ENCODE results near the gene STARD13.

The STARD13 gene

DNA sequence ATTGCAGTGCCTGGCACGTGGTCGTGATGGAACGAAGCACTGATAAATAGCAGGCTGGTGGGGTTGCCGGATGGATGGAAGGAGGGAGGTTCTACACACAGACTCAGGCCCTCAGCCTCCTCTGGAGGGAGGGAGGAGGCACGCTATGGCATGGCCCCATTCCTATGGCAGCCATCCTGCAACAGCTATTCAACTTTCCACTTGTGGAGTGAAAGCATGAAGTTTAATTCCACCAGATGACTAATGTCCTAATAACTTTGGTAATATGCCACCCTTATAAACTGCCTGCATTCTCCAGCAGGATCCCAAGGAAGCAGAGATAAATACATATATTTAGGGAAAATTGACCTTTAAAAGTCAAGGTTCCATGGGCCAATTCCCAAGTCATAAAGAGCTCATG, 176.9 kb downstream of the STARD13 start:
- no peak for TF ChIP-seq CEBPB (IDR thresholded peaks at IDR 0.05)
- no peak for TF ChIP-seq RAD21 (IDR thresholded peaks at IDR 0.05; ENCODE audit: low read depth)
- TF ChIP-seq TAF1 (IDR thresholded peaks at IDR 0.05; ENCODE audit: low read depth) = no peak
- no peak for TF ChIP-seq FOXM1 (IDR thresholded peaks at IDR 0.05; ENCODE audit: borderline replicate concordance, low read depth)
- TF ChIP-seq TCF12 (IDR thresholded peaks at IDR 0.05; ENCODE audit: low read depth) = no peak
- TF ChIP-seq EGR1 (IDR thresholded peaks at IDR 0.05) = no peak
- TF ChIP-seq NFIC (IDR thresholded peaks at IDR 0.05) = no peak
- no peak for TF ChIP-seq EP300 (IDR thresholded peaks at IDR 0.05; ENCODE audit: borderline replicate concordance)
- TF ChIP-seq ZBTB7A (IDR thresholded peaks at IDR 0.05; ENCODE audit: low read depth) = no peak
- no peak for TF ChIP-seq CREB1 (IDR thresholded peaks at IDR 0.05; ENCODE audit: low read depth)
- no peak for TF ChIP-seq MAX (IDR thresholded peaks at IDR 0.05)
- TF ChIP-seq, protein P1, sequence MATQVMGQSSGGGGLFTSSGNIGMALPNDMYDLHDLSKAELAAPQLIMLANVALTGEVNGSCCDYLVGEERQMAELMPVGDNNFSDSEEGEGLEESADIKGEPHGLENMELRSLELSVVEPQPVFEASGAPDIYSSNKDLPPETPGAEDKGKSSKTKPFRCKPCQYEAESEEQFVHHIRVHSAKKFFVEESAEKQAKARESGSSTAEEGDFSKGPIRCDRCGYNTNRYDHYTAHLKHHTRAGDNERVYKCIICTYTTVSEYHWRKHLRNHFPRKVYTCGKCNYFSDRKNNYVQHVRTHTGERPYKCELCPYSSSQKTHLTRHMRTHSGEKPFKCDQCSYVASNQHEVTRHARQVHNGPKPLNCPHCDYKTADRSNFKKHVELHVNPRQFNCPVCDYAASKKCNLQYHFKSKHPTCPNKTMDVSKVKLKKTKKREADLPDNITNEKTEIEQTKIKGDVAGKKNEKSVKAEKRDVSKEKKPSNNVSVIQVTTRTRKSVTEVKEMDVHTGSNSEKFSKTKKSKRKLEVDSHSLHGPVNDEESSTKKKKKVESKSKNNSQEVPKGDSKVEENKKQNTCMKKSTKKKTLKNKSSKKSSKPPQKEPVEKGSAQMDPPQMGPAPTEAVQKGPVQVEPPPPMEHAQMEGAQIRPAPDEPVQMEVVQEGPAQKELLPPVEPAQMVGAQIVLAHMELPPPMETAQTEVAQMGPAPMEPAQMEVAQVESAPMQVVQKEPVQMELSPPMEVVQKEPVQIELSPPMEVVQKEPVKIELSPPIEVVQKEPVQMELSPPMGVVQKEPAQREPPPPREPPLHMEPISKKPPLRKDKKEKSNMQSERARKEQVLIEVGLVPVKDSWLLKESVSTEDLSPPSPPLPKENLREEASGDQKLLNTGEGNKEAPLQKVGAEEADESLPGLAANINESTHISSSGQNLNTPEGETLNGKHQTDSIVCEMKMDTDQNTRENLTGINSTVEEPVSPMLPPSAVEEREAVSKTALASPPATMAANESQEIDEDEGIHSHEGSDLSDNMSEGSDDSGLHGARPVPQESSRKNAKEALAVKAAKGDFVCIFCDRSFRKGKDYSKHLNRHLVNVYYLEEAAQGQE (IDR thresholded peaks at IDR 0.05; ENCODE audit: low read depth) = no peak
- TF ChIP-seq TEAD4 (IDR thresholded peaks at IDR 0.05) = no peak
- TF ChIP-seq YY1 (IDR thresholded peaks at IDR 0.05; ENCODE audit: low read depth) = no peak
- TF ChIP-seq, protein P2, sequence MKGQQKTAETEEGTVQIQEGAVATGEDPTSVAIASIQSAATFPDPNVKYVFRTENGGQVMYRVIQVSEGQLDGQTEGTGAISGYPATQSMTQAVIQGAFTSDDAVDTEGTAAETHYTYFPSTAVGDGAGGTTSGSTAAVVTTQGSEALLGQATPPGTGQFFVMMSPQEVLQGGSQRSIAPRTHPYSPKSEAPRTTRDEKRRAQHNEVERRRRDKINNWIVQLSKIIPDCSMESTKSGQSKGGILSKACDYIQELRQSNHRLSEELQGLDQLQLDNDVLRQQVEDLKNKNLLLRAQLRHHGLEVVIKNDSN (IDR thresholded peaks at IDR 0.05) = no peak

GRCh38 chr13:33107361-33107760, 178.2 kb downstream of the STARD13 start:
- no peak for TF ChIP-seq TAF1 (IDR thresholded peaks at IDR 0.05; ENCODE audit: low read depth)

DNA sequence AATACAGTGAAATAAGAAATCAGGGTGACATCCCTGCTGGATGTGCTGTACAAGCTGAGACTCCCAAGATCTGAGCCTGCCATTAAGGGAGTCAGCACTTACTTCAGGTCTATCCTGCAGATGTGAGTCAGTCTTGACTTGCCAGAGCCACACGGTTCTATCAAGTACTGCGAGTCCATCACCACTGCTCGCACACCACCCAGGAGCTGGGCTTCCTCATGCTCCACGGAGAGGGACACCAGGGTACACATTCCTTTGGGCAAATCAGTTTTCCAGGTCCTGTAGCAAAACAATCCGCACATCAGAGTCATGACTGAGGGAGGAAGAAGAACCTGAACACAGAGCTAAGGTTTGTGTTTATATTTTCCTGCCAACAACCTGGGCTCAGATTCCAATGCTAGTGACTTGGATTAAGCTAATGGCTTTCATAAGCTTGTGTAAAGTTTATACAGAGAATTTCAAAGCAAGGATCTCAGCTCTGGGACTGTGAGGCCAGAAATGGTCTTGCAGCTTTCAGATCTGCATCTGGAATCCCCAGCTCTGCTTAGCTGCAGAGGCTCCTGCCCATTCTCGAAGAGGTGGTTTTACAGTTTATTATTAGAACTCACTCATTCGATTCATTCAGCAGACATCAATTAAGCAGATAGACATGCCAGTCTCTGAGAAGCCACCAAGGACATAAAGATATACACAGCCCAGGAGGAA, 178.7 kb downstream of the STARD13 start:
- TF ChIP-seq TEAD4 (IDR thresholded peaks at IDR 0.05) (no peak), TCF12 (IDR thresholded peaks at IDR 0.05; ENCODE audit: low read depth) (no peak), EP300 (IDR thresholded peaks at IDR 0.05; ENCODE audit: borderline replicate concordance) (no peak), CEBPB (IDR thresholded peaks at IDR 0.05) (no peak), YY1 (IDR thresholded peaks at IDR 0.05; ENCODE audit: low read depth) (no peak), NFIC (IDR thresholded peaks at IDR 0.05) (no peak), EGR1 (IDR thresholded peaks at IDR 0.05) (no peak), FOXM1 (IDR thresholded peaks at IDR 0.05; ENCODE audit: borderline replicate concordance, low read depth) (no peak)

- TF ChIP-seq TAF1 (IDR thresholded peaks at IDR 0.05; ENCODE audit: low read depth) (no peak), NFIC (IDR thresholded peaks at IDR 0.05) (no peak)
- TF ChIP-seq, protein P1 (IDR thresholded peaks at IDR 0.05; ENCODE audit: low read depth) = no peak
- TF ChIP-seq, protein P2 (IDR thresholded peaks at IDR 0.05) = no peak
Measured at GRCh38 chr13:33105387-33106005, 180.1 kb downstream of the STARD13 start.

DNA sequence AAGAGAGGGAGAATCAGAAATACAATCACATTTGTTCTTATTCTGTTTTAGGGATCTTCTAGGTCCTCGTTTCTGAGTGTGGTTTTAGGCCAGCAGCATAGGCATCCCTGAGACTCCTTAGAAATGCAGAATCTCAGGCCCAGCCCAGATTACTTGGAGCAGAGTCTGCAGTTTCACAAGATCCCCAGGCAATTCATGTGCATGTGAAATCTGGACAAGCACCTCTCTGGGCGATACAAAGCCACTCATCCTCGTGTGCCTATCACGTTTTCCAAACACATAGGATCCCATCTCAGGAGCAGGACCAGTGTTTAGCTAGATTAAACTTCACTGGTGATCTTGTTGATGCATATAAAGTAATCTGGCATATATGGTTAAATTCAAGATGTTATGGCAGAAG, 182.1 kb downstream of the STARD13 start:
- TF ChIP-seq CREB1 (IDR thresholded peaks at IDR 0.05; ENCODE audit: low read depth) (no peak), NFIC (IDR thresholded peaks at IDR 0.05) (no peak), RAD21 (IDR thresholded peaks at IDR 0.05; ENCODE audit: low read depth) (no peak), EP300 (IDR thresholded peaks at IDR 0.05; ENCODE audit: borderline replicate concordance) (no peak)
- TF ChIP-seq, protein P1 (IDR thresholded peaks at IDR 0.05; ENCODE audit: low read depth) = no peak

All from Ishikawa (cell line).